Measurements from ENCODE around the gene TFDP1.

- TF ChIP-seq CTCF (IDR thresholded peaks at IDR 0.05; ENCODE audit: low read length) (no peak), EZH2 (IDR thresholded peaks at IDR 0.05; ENCODE audit: borderline replicate concordance, low read length) (no peak)
Observed at GRCh38 chr13:113558461-113558860, 26.1 kb upstream of the TFDP1 start.
